HepG2 (cell line): ENCODE results near the gene AP5Z1. TPM values are rescaled to one million over a fixed set of nuclear protein-coding genes. Genes with fewer than 3 reads are reported as not detected.

Source experiments
- ADNP ChIP-seq: sonication (generic); formaldehyde crosslinking; IDR thresholded peaks from 2 replicates; pipeline ENCODE4 v1.4.0; 2020; ENCODE audit warnings: missing genetic modification reagents
- EP300 ChIP-seq, 3 experiments: sonication (generic) in 1 of 3; formaldehyde crosslinking in 1 of 3; IDR thresholded peaks; 2 replicates each; pipeline versions ENCODE4 v1.5.1 to v1.6.1; 2011 to 2020; ENCODE audit warnings: low read depth in 2 of 3, low read length in 2 of 3, borderline replicate concordance in 1 of 3, improper control_type of control experiment in 1 of 3, mild to moderate bottlenecking in 1 of 3, missing genetic modification reagents in 1 of 3, moderate library complexity in 1 of 3
- HIVEP1 ChIP-seq: sonication (generic); formaldehyde crosslinking; IDR thresholded peaks from 2 replicates; pipeline ENCODE4 v1.4.0; 2020; ENCODE audit warnings: mild to moderate bottlenecking, missing genetic modification reagents
- PPARG ChIP-seq: conservative IDR thresholded peaks from 2 replicates; pipeline ENCODE4 v1.6.1; 2016; ENCODE audit warnings: missing biosample characterization, missing genetic modification reagents
- XRCC5 ChIP-seq: fragments of 200-400 bp; formaldehyde crosslinking; optimal IDR thresholded peaks from 2 replicates; pipeline ENCODE3; 2017; ENCODE audit warnings: mild to moderate bottlenecking, low read length
- ZBTB1 ChIP-seq: sonication (generic); formaldehyde crosslinking; IDR thresholded peaks from 2 replicates; pipeline ENCODE4 v1.4.0; 2020; ENCODE audit warnings: missing genetic modification reagents, borderline replicate concordance
- ZFP1 ChIP-seq: IDR thresholded peaks from 2 replicates; pipeline ENCODE4 v1.6.1; 2016
- ZFY ChIP-seq: sonication (generic); formaldehyde crosslinking; IDR thresholded peaks from 2 replicates; pipeline ENCODE4 v1.4.0; 2020; ENCODE audit warnings: missing genetic modification reagents
- ZNF292 ChIP-seq: sonication (generic); formaldehyde crosslinking; IDR thresholded peaks from 2 replicates; pipeline ENCODE4 v1.8.1; 2022; ENCODE audit warnings: mild to moderate bottlenecking, low read depth, missing genetic modification reagents, borderline replicate concordance
- ZNF333 ChIP-seq: sonication (generic); formaldehyde crosslinking; IDR thresholded peaks from 2 replicates; pipeline ENCODE4 v1.4.0; 2020; ENCODE audit warnings: mild to moderate bottlenecking, missing genetic modification reagents, borderline replicate concordance
- ZNF644 ChIP-seq: IDR thresholded peaks from 2 replicates; pipeline ENCODE4 v1.6.1; 2016; ENCODE audit warnings: low read depth
- polyA plus RNA-seq, 8 experiments: library from polyadenylated mRNA; depleted of rRNA in 3 of 8; stranded (reverse) in 7 of 8; unstranded in 1 of 8; fragments of >200 nt; fragmentation: Illumina TruSeq in 4 of 8; extraction: Trizol in 4 of 8; gene quantifications; 2 replicates each; pipeline versions ENCODE4 v1.2.1 to v1.2.3, GENCODE V29; 2011 to 2016; ENCODE audit warnings: low read depth in 4 of 8, missing spikeins in 1 of 8, mixed read lengths in 1 of 8; ENCODE audit not compliant: insufficient read depth in 1 of 8
- total RNA-seq, 5 experiments: library from RNA; depleted of rRNA; stranded (reverse); fragments of >200 nt; fragmentation: Illumina TruSeq; extraction: Trizol; gene quantifications; 2 replicates each; pipeline ENCODE4 v1.2.3, GENCODE V29; 2016; ENCODE audit warnings: low read depth in 1 of 5
- TF ChIP-seq, protein P1 (sequence below): sonication (generic); formaldehyde crosslinking; IDR thresholded peaks from 2 replicates; pipeline ENCODE4 v1.8.1; 2023; ENCODE audit warnings: mild to moderate bottlenecking, missing genetic modification reagents
- TF ChIP-seq, protein P2 (sequence below): sonication (generic); formaldehyde crosslinking; IDR thresholded peaks from 2 replicates; pipeline ENCODE4 v1.5.1; 2020; ENCODE audit warnings: mild to moderate bottlenecking, missing genetic modification reagents, moderate library complexity
- TF ChIP-seq, protein P3 (sequence below): sonication (generic); formaldehyde crosslinking; IDR thresholded peaks from 2 replicates; pipeline ENCODE4 v1.4.0; 2020; ENCODE audit warnings: missing genetic modification reagents
- TF ChIP-seq, protein P4 (sequence below): sonication (generic); formaldehyde crosslinking; IDR thresholded peaks from 2 replicates; pipeline ENCODE4 v1.4.0; 2020; ENCODE audit warnings: missing genetic modification reagents, mild to moderate bottlenecking, borderline replicate concordance
- TF ChIP-seq, protein P5 (sequence below): IDR thresholded peaks from 2 replicates; pipeline ENCODE4 v1.6.1; 2012; ENCODE audit warnings: inconsistent platforms
- TF ChIP-seq, protein P6 (sequence below): sonication (generic); IDR thresholded peaks from 2 replicates; pipeline ENCODE4 v1.6.1; 2016; ENCODE audit warnings: low read depth, borderline replicate concordance
- TF ChIP-seq, protein P7 (sequence below): sonication (generic); formaldehyde crosslinking; IDR thresholded peaks from 2 replicates; pipeline ENCODE4 v1.8.0; 2022; ENCODE audit warnings: mild to moderate bottlenecking, missing genetic modification reagents

Gene AP5Z1
- total and polyA plus RNA-seq, 2 of the 13 experiments (the other 11 are each of a cell fraction or from before 2014, with no cell fraction given), result 9.3 to 15.1 TPM

DNA sequence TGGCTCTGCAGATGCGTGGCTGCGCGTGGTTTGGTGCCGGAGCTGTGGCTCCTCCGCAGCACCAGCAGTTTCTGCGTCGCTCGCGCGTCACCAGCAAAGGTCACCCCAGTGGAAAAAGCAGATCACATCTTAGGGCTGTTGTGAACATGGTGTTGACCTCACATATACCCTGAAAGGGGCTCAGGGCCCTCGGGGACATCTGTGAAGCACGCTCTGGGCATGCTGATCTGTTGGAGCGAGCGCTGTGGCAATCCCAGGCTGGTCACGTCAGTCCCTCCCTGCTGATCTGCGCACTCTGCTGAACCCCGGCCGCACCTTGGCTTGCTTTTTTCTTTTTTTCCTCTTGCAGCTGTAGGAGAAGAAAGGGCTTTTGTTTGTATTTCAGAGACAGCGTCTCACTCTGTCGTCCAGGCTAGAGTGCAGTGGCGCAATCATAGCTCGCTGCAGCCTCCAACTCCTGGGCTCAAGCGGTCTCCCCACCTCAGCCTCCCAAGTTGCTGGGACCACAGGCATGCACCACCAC is 33.3 kb upstream of the AP5Z1 start (continued):
- TF ChIP-seq, protein P1, sequence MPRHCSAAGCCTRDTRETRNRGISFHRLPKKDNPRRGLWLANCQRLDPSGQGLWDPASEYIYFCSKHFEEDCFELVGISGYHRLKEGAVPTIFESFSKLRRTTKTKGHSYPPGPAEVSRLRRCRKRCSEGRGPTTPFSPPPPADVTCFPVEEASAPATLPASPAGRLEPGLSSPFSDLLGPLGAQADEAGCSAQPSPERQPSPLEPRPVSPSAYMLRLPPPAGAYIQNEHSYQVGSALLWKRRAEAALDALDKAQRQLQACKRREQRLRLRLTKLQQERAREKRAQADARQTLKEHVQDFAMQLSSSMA, result 0 out of 2 replicates have a peak, but pooled peaks have one; percentile 35
- TF ChIP-seq, protein P2, sequence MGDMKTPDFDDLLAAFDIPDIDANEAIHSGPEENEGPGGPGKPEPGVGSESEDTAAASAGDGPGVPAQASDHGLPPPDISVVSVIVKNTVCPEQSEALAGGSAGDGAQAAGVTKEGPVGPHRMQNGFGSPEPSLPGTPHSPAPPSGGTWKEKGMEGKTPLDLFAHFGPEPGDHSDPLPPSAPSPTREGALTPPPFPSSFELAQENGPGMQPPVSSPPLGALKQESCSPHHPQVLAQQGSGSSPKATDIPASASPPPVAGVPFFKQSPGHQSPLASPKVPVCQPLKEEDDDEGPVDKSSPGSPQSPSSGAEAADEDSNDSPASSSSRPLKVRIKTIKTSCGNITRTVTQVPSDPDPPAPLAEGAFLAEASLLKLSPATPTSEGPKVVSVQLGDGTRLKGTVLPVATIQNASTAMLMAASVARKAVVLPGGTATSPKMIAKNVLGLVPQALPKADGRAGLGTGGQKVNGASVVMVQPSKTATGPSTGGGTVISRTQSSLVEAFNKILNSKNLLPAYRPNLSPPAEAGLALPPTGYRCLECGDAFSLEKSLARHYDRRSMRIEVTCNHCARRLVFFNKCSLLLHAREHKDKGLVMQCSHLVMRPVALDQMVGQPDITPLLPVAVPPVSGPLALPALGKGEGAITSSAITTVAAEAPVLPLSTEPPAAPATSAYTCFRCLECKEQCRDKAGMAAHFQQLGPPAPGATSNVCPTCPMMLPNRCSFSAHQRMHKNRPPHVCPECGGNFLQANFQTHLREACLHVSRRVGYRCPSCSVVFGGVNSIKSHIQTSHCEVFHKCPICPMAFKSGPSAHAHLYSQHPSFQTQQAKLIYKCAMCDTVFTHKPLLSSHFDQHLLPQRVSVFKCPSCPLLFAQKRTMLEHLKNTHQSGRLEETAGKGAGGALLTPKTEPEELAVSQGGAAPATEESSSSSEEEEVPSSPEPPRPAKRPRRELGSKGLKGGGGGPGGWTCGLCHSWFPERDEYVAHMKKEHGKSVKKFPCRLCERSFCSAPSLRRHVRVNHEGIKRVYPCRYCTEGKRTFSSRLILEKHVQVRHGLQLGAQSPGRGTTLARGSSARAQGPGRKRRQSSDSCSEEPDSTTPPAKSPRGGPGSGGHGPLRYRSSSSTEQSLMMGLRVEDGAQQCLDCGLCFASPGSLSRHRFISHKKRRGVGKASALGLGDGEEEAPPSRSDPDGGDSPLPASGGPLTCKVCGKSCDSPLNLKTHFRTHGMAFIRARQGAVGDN (CRISPR knock-in tag), result peak; percentile 98
- TF ChIP-seq, protein P3, sequence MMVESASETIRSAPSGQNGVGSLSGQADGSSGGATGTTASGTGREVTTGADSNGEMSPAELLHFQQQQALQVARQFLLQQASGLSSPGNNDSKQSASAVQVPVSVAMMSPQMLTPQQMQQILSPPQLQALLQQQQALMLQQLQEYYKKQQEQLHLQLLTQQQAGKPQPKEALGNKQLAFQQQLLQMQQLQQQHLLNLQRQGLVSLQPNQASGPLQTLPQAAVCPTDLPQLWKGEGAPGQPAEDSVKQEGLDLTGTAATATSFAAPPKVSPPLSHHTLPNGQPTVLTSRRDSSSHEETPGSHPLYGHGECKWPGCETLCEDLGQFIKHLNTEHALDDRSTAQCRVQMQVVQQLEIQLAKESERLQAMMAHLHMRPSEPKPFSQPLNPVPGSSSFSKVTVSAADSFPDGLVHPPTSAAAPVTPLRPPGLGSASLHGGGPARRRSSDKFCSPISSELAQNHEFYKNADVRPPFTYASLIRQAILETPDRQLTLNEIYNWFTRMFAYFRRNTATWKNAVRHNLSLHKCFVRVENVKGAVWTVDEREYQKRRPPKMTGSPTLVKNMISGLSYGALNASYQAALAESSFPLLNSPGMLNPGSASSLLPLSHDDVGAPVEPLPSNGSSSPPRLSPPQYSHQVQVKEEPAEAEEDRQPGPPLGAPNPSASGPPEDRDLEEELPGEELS (CRISPR knock-in tag), result peak; percentile 77
- TF ChIP-seq ZNF644 (CRISPR knock-in tag) (0 out of 2 replicates have a peak, but pooled peaks have one; percentile 9), ZBTB1 (no peak), EP300 (IDR thresholded peaks at IDR 0.05; ENCODE audit: low read depth in 2 of 2, low read length in 2 of 2) (peak in 1 of 2 experiments; percentile 75; a peak in 2 of 4 replicates), EP300 (CRISPR knock-in tag; IDR thresholded peaks at IDR 0.05; ENCODE audit: borderline replicate concordance) (peak; percentile 60), ZNF292 (CRISPR knock-in tag) (peak; percentile 95), XRCC5 (peak; percentile 84), ZFP1 (CRISPR knock-in tag) (peak; percentile 34; the same call in 1 of the 2 replicates), ADNP (CRISPR knock-in tag) (peak; percentile 83), ZNF333 (CRISPR knock-in tag) (0 out of 2 replicates have a peak, but pooled peaks have one; percentile 23), PPARG (CRISPR knock-in tag) (0 out of 2 replicates have a peak, but pooled peaks have one; percentile 10), ZFY (CRISPR knock-in tag) (no peak), HIVEP1 (CRISPR knock-in tag) (peak; percentile 63)
- TF ChIP-seq, protein P4, sequence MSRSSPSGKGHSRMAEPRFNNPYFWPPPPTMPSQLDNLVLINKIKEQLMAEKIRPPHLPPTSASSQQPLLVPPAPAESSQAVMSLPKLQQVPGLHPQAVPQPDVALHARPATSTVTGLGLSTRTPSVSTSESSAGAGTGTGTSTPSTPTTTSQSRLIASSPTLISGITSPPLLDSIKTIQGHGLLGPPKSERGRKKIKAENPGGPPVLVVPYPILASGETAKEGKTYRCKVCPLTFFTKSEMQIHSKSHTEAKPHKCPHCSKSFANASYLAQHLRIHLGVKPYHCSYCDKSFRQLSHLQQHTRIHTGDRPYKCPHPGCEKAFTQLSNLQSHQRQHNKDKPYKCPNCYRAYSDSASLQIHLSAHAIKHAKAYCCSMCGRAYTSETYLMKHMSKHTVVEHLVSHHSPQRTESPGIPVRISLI (CRISPR knock-in tag), result peak; percentile 94
- TF ChIP-seq, protein P5, sequence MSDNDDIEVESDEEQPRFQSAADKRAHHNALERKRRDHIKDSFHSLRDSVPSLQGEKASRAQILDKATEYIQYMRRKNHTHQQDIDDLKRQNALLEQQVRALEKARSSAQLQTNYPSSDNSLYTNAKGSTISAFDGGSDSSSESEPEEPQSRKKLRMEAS, result peak; percentile 91
- TF ChIP-seq, protein P6, sequence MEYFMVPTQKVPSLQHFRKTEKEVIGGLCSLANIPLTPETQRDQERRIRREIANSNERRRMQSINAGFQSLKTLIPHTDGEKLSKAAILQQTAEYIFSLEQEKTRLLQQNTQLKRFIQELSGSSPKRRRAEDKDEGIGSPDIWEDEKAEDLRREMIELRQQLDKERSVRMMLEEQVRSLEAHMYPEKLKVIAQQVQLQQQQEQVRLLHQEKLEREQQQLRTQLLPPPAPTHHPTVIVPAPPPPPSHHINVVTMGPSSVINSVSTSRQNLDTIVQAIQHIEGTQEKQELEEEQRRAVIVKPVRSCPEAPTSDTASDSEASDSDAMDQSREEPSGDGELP, result peak; percentile 93
- TF ChIP-seq, protein P7, sequence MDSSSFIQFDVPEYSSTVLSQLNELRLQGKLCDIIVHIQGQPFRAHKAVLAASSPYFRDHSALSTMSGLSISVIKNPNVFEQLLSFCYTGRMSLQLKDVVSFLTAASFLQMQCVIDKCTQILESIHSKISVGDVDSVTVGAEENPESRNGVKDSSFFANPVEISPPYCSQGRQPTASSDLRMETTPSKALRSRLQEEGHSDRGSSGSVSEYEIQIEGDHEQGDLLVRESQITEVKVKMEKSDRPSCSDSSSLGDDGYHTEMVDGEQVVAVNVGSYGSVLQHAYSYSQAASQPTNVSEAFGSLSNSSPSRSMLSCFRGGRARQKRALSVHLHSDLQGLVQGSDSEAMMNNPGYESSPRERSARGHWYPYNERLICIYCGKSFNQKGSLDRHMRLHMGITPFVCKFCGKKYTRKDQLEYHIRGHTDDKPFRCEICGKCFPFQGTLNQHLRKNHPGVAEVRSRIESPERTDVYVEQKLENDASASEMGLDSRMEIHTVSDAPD (CRISPR knock-in tag), result no peak
